GM10266 (cell line): Measurements from ENCODE around the gene JUN.

ENCODE experiments used
- DNase-seq: peaks from one replicate; pipeline ENCODE4 v3.0.0; 2012; ENCODE audit errors: extremely low spot score
- TF ChIP-seq, protein P1 (sequence below): IDR thresholded peaks from 2 replicates; pipeline ENCODE4 v1.5.1; 2012; ENCODE audit warnings: mild to moderate bottlenecking, low read depth; ENCODE audit not compliant: control insufficient read depth, insufficient read depth; ENCODE audit errors: missing control alignments

The JUN gene

GRCh38 chr1:58798910-58799442, 15.1 kb upstream of the JUN start:
- TF ChIP-seq, protein P1, sequence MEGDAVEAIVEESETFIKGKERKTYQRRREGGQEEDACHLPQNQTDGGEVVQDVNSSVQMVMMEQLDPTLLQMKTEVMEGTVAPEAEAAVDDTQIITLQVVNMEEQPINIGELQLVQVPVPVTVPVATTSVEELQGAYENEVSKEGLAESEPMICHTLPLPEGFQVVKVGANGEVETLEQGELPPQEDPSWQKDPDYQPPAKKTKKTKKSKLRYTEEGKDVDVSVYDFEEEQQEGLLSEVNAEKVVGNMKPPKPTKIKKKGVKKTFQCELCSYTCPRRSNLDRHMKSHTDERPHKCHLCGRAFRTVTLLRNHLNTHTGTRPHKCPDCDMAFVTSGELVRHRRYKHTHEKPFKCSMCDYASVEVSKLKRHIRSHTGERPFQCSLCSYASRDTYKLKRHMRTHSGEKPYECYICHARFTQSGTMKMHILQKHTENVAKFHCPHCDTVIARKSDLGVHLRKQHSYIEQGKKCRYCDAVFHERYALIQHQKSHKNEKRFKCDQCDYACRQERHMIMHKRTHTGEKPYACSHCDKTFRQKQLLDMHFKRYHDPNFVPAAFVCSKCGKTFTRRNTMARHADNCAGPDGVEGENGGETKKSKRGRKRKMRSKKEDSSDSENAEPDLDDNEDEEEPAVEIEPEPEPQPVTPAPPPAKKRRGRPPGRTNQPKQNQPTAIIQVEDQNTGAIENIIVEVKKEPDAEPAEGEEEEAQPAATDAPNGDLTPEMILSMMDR: no peak
- DNase-seq: no peak

DNA sequence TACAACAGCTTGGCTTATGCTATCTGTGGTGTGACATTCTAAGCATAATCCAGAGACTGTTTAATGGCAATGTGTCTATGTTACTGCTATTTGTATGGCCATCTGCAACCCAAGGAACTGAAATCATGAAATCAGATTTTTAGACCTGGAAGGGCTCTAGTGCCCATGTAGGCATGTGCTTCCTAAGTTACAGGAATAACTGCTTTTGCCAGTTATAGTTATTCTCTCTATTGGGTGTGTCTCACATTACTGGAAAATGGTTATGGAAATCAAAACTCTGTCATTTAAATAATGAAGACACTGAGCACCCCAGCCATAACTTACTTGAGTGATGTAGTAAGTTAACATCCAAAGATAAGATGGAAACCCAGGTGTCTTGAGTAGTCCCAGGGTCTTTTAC, 12.6 kb upstream of the JUN start:
- TF ChIP-seq, protein P1: no peak
- DNase-seq: no peak

GRCh38 chr1:58794585-58794984, 10.7 kb upstream of the JUN start:
- no peak for DNase-seq

DNA sequence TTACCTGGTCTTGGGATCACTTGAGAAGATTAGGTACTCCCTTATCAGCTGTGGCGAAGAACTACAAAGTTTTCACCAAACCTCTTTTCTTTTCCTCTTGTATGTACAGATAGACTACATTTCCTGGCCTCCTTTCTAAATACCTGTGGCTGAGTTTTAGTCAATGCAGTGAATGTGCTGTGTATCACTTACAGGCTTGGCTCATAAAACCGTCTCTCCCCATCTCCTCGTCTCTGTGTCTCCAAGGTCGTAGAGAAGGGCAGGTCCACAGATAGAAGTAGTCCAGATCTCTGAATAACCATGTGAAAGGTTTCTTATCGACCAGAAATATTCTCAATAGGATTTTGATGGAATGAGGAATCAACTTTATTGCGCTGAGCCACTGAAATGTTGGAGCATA, 9.0 kb upstream of the JUN start:
- TF ChIP-seq, protein P1: no peak
- no peak for DNase-seq

More at GRCh38 chr1:58794585-58794984, 10.7 kb upstream of the JUN start:
- TF ChIP-seq, protein P1: no peak

DNA sequence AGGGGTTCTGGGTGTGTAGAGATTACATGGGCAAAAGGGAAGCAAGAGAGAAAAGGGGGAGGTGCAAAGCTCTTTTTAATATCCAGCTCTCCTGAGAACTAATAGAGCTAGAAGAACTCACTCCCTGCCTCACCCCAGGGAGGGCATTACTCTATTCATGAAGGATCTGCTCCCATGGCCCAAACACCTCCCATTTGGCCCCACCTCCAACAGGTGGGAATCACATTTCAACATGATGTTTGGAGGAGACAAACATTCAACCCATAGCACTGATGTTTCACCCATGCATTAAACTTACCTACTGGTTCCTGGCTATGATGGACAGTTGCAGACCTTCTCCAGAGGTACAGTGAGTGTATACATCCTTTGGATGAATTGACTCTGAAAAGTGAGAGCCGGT, 7.3 kb upstream of the JUN start:
- TF ChIP-seq, protein P1: no peak
- no peak for DNase-seq

DNA sequence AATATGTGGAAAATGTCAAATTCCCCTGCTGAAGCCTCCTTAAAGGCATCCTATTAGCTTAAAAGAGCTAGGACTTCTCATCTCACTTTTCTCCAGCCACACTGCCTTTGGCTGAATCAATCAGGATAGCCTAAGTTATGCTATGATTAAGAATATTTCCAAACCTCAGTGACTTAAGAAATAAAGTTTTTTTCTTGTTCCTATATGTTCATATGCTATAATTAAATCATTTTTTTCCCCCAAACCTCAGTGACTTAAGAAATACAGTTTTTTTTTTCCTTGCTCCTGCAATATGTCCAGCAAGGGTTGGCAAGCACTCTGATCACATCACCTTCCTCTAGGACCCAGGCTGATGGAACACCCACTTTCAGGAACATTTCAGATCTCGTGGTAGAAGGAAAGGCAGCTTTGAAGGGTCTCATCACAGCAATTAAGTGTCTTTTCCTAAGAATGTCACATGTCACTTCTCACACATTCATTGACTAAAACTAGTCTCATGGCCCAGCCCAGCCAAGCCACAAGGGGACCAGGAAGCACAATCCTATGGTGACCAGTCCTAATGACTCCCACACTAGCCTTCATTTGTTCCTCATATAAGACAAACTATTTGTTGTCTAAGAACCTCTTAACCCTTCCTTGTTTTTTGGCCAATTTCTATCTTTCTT, 6.3 kb upstream of the JUN start:
- TF ChIP-seq, protein P1: no peak

DNA sequence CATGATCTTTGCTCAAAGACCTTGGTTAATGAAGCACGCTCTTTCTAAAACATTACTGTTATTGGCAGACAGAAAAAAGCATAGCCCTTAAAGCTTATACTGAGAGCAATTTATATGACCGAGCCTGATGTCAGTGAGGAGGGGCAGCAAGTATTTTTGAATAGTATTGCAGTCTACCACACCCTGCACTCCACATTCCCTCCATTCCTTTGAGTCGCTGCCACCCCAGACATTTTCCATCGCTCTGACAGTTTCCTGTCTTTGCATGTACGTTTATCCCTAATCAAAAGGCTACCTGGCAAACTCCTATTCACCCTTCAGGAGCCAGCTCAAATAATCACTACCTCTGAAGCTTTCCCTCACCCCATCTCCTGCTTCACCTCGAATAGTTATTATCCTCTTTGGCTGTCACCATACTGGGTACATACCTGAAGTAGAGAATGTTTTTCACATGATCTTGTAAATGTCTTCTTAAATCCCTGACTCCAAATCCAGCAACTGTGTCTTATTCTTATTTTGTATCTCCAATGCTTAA, 5.5 kb upstream of the JUN start:
- DNase-seq: no peak
- TF ChIP-seq, protein P1: no peak

More for the DNA sequence above, 6.3 kb upstream of the JUN start:
- no peak for DNase-seq
